Ishikawa (cell line): ENCODE results near the gene PLEKHH1.

Experiments used
- CEBPB ChIP-seq: IDR thresholded peaks from 2 replicates; pipeline ENCODE4 v1.6.1; 2012
- CREB1 ChIP-seq: IDR thresholded peaks from 2 replicates; pipeline ENCODE4 v1.6.1; 2012; ENCODE audit warnings: low read depth
- EGR1 ChIP-seq: IDR thresholded peaks from 2 replicates; pipeline ENCODE4 v1.6.1; 2012
- EP300 ChIP-seq: IDR thresholded peaks from 2 replicates; pipeline ENCODE4 v1.6.1; 2012; ENCODE audit warnings: borderline replicate concordance
- FOXM1 ChIP-seq: IDR thresholded peaks from 2 replicates; pipeline ENCODE4 v1.6.1; 2012; ENCODE audit warnings: low read depth, borderline replicate concordance
- MAX ChIP-seq: IDR thresholded peaks from 2 replicates; pipeline ENCODE4 v1.6.1; 2012
- NFIC ChIP-seq: IDR thresholded peaks from 2 replicates; pipeline ENCODE4 v1.6.1; 2012
- RAD21 ChIP-seq: IDR thresholded peaks from 2 replicates; pipeline ENCODE4 v1.6.1; 2012; ENCODE audit warnings: low read depth
- REST ChIP-seq: IDR thresholded peaks from 2 replicates; pipeline ENCODE4 v1.6.1; 2012; ENCODE audit warnings: low read depth, mild to moderate bottlenecking
- TAF1 ChIP-seq: IDR thresholded peaks from 2 replicates; pipeline ENCODE4 v1.6.1; 2012; ENCODE audit warnings: low read depth, mild to moderate bottlenecking
- TCF12 ChIP-seq: IDR thresholded peaks from 2 replicates; pipeline ENCODE4 v1.6.1; 2012; ENCODE audit warnings: low read depth
- TEAD4 ChIP-seq: IDR thresholded peaks from 2 replicates; pipeline ENCODE4 v1.6.1; 2012
- USF1 ChIP-seq: IDR thresholded peaks from 2 replicates; pipeline ENCODE4 v1.6.1; 2012
- YY1 ChIP-seq: IDR thresholded peaks from 2 replicates; pipeline ENCODE4 v1.6.1; 2012; ENCODE audit warnings: low read depth
- ZBTB7A ChIP-seq: IDR thresholded peaks from 2 replicates; pipeline ENCODE4 v1.6.1; 2012; ENCODE audit warnings: low read depth

PLEKHH1 gene

GRCh38 chr14:67620217-67620785 lies 87.2 kb downstream of the PLEKHH1 start:
- TF ChIP-seq FOXM1: no peak
- TF ChIP-seq MAX: no peak
- no peak for TF ChIP-seq CREB1
- no peak for TF ChIP-seq EP300
- no peak for TF ChIP-seq TEAD4
- no peak for TF ChIP-seq ZBTB7A
- no peak for TF ChIP-seq CEBPB

- TF ChIP-seq CREB1 (no peak), NFIC (no peak), MAX (no peak), TAF1 (no peak), TEAD4 (no peak), RAD21 (no peak), USF1 (no peak), CEBPB (no peak), EGR1 (no peak), YY1 (no peak), REST (no peak), TCF12 (no peak), EP300 (no peak), ZBTB7A (no peak), FOXM1 (no peak)
These were observed 89.6 kb downstream of the PLEKHH1 start for GRCh38 chr14:67622675-67623074.

GRCh38 chr14:67623114-67623513 lies 90.0 kb downstream of the PLEKHH1 start:
- TF ChIP-seq MAX (no peak), REST (no peak), CEBPB (no peak), ZBTB7A (no peak), TAF1 (no peak), EGR1 (no peak), USF1 (no peak), YY1 (no peak), TEAD4 (no peak), NFIC (no peak), RAD21 (no peak), CREB1 (no peak), FOXM1 (no peak), EP300 (no peak), TCF12 (no peak)

GRCh38 chr14:67627519-67627918 lies 94.4 kb downstream of the PLEKHH1 start:
- TF ChIP-seq CREB1 (no peak), RAD21 (no peak), REST (no peak), FOXM1 (no peak), EGR1 (no peak), MAX (no peak), NFIC (no peak), ZBTB7A (no peak), USF1 (no peak), TEAD4 (no peak), YY1 (no peak)
